Activated CD4-positive, alpha-beta memory T cell treated with anti-CD3 and anti-CD28 coated beads, Interleukin-2, amount 10 ng/mL, durations not matched to agents 7 days and 5 days (primary cell): ENCODE measurements around the gene ALMS1. TPM values are rescaled to one million over a fixed set of nuclear protein-coding genes. Genes with fewer than 3 reads are reported as not detected.
"Not testable (repeated sequence)": the region's sequence is repeated elsewhere in the genome, so short reads cannot be mapped to it uniquely, and the experiment has no call there.

Experiments used
- CTCF ChIA-PET: fragments of 350-600 bp; sonication (Branson Sonifier 250); formaldehyde crosslinking; loops from one replicate; lab custom pipeline; 2021; ENCODE audit warnings: antibody characterized with exemption, inconsistent platforms; lab: Charles Lee
- POLR2A ChIA-PET: fragments of 350-600 bp; sonication (Branson Sonifier 250); formaldehyde crosslinking; loops from one replicate; lab custom pipeline; 2021; ENCODE audit warnings: antibody characterized with exemption; lab: Charles Lee
- DNase-seq: peaks from one replicate; pipeline ENCODE4 v3.0.0-alpha.2; 2020
- H3K27ac Mint-ChIP-seq: one replicate; pipeline ENCODE4 v1.8.0; 2021; ENCODE audit warnings: mild to moderate bottlenecking, mixed read lengths
- H3K27me3 Mint-ChIP-seq: one replicate; pipeline ENCODE4 v1.8.0; 2021; ENCODE audit warnings: mixed read lengths
- H3K36me3 Mint-ChIP-seq: one replicate; pipeline ENCODE4 v1.8.0; 2021; ENCODE audit warnings: low read depth, mixed read lengths
- H3K4me1 Mint-ChIP-seq: one replicate; pipeline ENCODE4 v1.8.0; 2021; ENCODE audit warnings: mixed read lengths
- H3K4me3 Mint-ChIP-seq: one replicate; pipeline ENCODE4 v1.8.0; 2021; ENCODE audit warnings: mild to moderate bottlenecking, mixed read lengths
- H3K9me3 Mint-ChIP-seq: one replicate; pipeline ENCODE4 v1.8.0; 2021; ENCODE audit warnings: mixed read lengths
- total RNA-seq, 2 experiments: library from RNA; stranded (reverse); gene quantifications; one replicate each; pipeline ENCODE4 v1.2.3, GENCODE V29; 2021

Gene ALMS1, protein sequence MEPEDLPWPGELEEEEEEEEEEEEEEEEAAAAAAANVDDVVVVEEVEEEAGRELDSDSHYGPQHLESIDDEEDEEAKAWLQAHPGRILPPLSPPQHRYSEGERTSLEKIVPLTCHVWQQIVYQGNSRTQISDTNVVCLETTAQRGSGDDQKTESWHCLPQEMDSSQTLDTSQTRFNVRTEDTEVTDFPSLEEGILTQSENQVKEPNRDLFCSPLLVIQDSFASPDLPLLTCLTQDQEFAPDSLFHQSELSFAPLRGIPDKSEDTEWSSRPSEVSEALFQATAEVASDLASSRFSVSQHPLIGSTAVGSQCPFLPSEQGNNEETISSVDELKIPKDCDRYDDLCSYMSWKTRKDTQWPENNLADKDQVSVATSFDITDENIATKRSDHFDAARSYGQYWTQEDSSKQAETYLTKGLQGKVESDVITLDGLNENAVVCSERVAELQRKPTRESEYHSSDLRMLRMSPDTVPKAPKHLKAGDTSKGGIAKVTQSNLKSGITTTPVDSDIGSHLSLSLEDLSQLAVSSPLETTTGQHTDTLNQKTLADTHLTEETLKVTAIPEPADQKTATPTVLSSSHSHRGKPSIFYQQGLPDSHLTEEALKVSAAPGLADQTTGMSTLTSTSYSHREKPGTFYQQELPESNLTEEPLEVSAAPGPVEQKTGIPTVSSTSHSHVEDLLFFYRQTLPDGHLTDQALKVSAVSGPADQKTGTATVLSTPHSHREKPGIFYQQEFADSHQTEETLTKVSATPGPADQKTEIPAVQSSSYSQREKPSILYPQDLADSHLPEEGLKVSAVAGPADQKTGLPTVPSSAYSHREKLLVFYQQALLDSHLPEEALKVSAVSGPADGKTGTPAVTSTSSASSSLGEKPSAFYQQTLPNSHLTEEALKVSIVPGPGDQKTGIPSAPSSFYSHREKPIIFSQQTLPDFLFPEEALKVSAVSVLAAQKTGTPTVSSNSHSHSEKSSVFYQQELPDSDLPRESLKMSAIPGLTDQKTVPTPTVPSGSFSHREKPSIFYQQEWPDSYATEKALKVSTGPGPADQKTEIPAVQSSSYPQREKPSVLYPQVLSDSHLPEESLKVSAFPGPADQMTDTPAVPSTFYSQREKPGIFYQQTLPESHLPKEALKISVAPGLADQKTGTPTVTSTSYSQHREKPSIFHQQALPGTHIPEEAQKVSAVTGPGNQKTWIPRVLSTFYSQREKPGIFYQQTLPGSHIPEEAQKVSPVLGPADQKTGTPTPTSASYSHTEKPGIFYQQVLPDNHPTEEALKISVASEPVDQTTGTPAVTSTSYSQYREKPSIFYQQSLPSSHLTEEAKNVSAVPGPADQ (N-terminal part only)
- 10 to 100 TPM; 16.1 to 20.4 TPM for total RNA-seq

DNA sequence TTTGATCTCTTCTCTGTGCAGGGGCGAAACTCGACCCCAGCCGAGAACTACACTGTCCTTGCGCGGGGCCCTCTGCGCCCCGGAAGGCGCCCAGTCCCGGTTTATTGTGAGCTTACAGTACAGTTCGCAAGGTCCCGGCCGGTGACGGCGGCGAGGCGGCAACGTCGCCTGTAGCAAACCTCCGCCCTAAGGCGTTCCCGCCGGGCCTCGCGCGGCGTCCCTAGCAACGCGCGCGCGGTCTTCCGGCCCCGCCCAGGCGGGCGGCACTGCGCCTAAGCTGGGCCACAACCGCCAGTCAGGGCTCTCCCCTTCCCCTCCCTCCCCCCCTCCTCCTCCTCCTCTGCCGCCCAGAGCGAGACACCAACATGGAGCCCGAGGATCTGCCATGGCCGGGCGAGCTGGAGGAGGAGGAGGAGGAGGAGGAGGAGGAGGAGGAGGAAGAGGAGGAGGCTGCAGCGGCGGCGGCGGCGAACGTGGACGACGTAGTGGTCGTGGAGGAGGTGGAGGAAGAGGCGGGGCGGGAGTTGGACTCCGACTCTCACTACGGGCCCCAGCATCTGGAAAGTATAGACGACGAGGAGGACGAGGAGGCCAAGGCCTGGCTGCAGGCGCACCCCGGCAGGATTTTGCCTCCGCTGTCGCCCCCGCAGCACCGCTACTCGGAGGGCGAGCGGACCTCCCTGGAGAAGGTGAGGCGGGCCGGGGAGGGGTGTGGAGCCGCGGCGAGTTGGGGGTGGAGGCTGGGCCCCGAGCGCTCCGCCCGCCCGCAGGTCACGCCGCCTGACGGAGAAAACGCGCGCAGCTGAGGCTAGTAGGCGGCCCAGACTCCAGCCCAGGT lies at the start of gene ALMS1:
Gene ALMS1, plus strand, starts transcription at position 333 of the 838 bp plus-strand sequence. Its CDS starts 33 bp downstream, at position 366.
- Mint-ChIP-seq H3K27me3 (peaks cover 4% of the 10 kb centered on the region), H3K27ac (peak within 1 kb of the TSS; percentile 85), H3K36me3 (peaks cover 5% of the 10 kb centered on the region), H3K4me3 (peak within 1 kb of the TSS; percentile 90), H3K9me3 (no peaks in the 10 kb centered on the region), H3K4me1 (peaks cover 32% of the 10 kb centered on the region)
- ChIA-PET POLR2A (interaction anchor here (0.7 to 2.2 kb wide), 7 partner anchors 11 to 351 kb away, joined by 3 to 19 read pairs (median 5); partner anchors contain the start of genes CCT7, EGR4, PRADC1 and TPRKB), CTCF (interaction anchor here (0.9 to 2.0 kb wide), 3 partner anchors 11 to 152 kb away, joined by 3 to 7 read pairs (median 4); partner anchors contain the start of genes CCT7, EGR4 and PRADC1)
- peak; percentile 92 for DNase-seq

DNA sequence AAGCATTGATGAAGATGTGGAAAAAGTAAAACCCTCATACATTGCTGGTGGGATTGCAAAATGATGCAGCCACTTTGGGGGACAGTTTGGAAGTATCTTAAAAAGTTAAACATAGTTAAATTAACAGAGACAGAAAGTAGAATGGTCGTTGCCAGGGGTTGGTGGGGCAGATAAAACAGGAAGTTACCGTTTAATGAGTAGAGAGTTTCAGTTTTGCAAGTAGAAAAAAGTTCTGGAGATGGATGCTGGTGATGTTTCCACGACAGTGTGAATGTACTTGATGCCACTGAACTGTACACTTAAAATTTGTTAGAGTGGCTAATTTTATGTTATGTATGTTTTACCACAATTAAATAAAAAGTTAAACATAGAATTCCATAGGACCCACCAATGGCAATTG lies 47.8 kb upstream of the ALMS1 start:
- POLR2A ChIA-PET = no interaction called here
- no peaks in the 10 kb centered on the region for H3K4me1 Mint-ChIP-seq
- no peak overlapping the region for H3K27ac Mint-ChIP-seq

DNA sequence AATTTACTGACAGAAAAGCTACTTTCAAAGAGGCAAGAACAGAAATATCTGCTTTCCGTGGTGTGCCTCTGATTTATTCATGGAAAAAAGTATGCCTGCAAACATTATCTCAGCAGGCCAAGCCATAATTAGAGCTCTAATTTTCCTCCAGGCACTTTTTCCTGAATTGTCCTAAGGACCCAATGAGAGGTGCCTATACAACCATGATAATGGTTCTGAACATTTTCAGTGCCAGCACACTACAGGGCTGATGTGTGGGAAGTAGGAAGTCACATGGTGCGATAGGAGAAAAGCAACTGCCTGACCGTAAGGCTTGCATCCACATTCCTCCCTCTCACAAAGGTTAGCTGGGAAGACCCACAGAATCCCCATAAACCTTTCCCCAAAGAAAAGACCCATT lies 46.4 kb upstream of the ALMS1 start:
- no peak for DNase-seq
- Mint-ChIP-seq H3K4me1 (no peaks in the 10 kb centered on the region), H3K4me3 (no peak overlapping the region), H3K27me3 (peaks cover 6% of the 10 kb centered on the region), H3K9me3 (peaks cover 3% of the 10 kb centered on the region), H3K36me3 (no peaks in the 10 kb centered on the region), H3K27ac (no peak overlapping the region)
- ChIA-PET CTCF (no interaction called here), POLR2A (no interaction called here)

More for the DNA sequence above, 47.8 kb upstream of the ALMS1 start:
- no peak overlapping the region for H3K4me3 Mint-ChIP-seq
- H3K9me3 Mint-ChIP-seq = peaks cover 3% of the 10 kb centered on the region
- DNase-seq = no peak
- peaks cover 11% of the 10 kb centered on the region for H3K27me3 Mint-ChIP-seq
- H3K36me3 Mint-ChIP-seq = no peaks in the 10 kb centered on the region
- CTCF ChIA-PET = no interaction called here

DNA sequence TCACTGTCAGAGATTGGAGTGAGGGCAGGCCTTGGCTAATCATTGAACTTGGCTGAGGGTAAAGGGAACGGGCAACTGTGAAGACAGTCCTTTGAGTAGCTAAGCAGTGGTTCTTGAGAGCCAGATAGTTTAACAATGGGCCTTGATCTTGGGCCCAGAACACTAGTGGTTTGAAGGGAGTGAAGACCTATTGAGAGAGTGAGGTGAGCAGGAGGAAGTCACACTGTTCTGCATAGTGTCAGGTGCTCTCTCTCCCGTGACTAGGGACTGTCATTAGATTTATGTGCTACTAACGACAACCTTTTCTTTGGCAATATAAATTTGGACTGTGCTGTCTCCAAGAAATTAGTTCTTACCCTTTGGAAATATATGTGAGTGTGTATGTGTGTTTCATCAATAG lies 44.6 kb upstream of the ALMS1 start:
- ChIA-PET CTCF (no interaction called here), POLR2A (no interaction called here)
- DNase-seq = no peak
- Mint-ChIP-seq H3K27ac (no peak overlapping the region), H3K36me3 (no peaks in the 10 kb centered on the region), H3K9me3 (no peaks in the 10 kb centered on the region), H3K4me3 (no peak overlapping the region), H3K4me1 (no peaks in the 10 kb centered on the region), H3K27me3 (peaks cover 5% of the 10 kb centered on the region)

DNA sequence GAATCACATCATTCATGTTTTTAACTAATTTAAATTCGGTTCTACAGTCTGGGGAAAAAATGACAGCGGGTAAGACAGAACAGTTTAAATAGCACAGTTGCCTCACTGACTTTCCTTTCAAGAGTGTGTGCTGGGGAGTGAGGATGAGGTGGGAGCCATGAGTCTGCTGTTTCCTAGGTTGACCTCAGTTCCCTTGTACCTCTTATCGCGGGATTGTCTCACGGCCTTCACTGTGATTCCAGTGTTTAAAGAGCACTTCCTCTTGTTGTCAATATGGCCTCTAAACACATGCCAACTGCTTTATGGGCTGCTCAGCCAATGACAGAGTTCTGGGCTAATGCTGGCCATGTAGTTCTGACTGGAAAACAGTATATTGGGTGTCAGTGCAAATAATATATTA lies 41.6 kb upstream of the ALMS1 start:
- no peak overlapping the region for H3K4me3 Mint-ChIP-seq
- H3K27me3 Mint-ChIP-seq = peaks cover 9% of the 10 kb centered on the region
- H3K9me3 Mint-ChIP-seq = no peaks in the 10 kb centered on the region
- no peak overlapping the region for H3K27ac Mint-ChIP-seq
- no peaks in the 10 kb centered on the region for H3K4me1 Mint-ChIP-seq
- CTCF ChIA-PET = no interaction called here
- no peak for DNase-seq
- POLR2A ChIA-PET = no interaction called here
- H3K36me3 Mint-ChIP-seq = no peaks in the 10 kb centered on the region

DNA sequence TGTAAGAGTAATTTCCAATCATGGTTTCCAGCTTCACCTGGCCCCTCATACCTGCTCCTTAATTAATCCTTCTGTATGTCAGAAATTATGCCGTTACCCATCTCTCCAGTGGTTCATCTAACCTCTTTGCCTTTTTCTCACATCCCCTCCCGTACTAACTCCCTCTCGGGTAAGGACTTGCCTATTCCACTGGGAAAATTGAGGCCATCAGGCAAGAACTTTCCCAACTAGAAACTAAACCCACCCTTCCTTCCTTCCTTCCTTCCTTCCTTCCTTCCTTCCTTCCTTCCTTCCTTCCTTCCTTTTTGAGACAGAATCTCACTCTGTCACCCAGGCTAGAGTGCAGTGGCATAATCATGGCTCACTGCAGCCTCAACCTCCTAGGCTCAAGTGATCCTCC lies 40.9 kb upstream of the ALMS1 start:
- H3K4me3 Mint-ChIP-seq, H3K4me1 Mint-ChIP-seq, DNase-seq, H3K36me3 Mint-ChIP-seq, POLR2A ChIA-PET, H3K9me3 Mint-ChIP-seq, H3K27ac Mint-ChIP-seq, CTCF ChIA-PET: not testable (repeated sequence)
- peaks cover 15% of the 10 kb centered on the region for H3K27me3 Mint-ChIP-seq

DNA sequence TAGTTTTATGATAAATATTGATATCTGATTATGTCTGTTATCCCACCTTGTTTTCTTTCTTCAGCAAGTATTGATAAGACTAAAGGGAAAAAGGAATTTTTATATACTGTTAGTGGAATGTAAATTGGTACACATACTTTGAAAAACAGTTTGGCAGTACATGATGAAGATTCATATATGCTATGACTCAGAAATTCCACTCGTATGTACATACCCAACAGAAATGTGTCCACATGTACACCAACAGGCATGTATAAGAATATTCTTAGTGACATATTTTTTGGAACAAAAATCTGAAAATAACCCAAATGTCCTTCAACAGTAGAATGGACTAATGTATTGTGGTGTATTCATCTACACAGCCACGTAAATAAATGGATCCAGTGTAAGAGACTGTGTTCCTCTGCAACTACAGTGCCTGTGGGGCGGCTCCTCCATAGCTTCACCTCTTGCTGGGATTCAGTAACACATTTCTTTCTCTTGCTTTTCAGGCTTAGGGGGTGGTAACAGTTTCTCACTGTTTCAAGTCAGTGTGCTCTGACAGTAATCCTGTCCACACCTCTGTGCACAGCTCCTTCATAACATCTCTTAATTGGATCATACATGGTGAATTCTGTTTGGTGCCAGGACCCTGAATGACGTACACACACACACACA lies 35.5 kb upstream of the ALMS1 start:
- Mint-ChIP-seq H3K9me3 (no peaks in the 10 kb centered on the region), H3K4me3 (no peak overlapping the region), H3K36me3 (no peaks in the 10 kb centered on the region), H3K27ac (no peak overlapping the region), H3K27me3 (peaks cover 18% of the 10 kb centered on the region), H3K4me1 (no peaks in the 10 kb centered on the region)
- POLR2A ChIA-PET = no interaction called here
- CTCF ChIA-PET = no interaction called here
- DNase-seq = no peak

DNA sequence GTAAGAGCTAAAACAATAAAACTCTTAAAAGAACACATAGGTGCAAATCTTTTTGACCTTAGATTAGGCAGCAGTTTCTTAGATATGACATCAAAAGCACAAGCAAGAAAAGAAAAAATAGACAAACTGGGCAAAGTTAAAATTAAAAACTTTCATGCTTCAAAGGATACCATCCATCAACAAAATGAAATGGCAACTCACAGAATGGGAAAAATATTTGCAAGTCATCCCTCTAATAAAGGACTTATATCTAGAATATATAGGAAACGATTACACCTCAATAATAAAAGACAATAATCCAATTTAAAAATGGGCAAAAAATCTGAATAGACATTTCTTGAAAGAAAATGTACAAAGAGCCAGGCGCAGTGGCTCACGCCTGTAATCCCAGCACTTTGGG lies 29.5 kb upstream of the ALMS1 start:
- DNase-seq = no peak
- CTCF ChIA-PET = no interaction called here
- Mint-ChIP-seq H3K27ac (no peak overlapping the region), H3K36me3 (no peaks in the 10 kb centered on the region), H3K4me1 (no peaks in the 10 kb centered on the region), H3K9me3 (no peaks in the 10 kb centered on the region), H3K27me3 (no peaks in the 10 kb centered on the region), H3K4me3 (no peak overlapping the region)
- POLR2A ChIA-PET = no interaction called here

DNA sequence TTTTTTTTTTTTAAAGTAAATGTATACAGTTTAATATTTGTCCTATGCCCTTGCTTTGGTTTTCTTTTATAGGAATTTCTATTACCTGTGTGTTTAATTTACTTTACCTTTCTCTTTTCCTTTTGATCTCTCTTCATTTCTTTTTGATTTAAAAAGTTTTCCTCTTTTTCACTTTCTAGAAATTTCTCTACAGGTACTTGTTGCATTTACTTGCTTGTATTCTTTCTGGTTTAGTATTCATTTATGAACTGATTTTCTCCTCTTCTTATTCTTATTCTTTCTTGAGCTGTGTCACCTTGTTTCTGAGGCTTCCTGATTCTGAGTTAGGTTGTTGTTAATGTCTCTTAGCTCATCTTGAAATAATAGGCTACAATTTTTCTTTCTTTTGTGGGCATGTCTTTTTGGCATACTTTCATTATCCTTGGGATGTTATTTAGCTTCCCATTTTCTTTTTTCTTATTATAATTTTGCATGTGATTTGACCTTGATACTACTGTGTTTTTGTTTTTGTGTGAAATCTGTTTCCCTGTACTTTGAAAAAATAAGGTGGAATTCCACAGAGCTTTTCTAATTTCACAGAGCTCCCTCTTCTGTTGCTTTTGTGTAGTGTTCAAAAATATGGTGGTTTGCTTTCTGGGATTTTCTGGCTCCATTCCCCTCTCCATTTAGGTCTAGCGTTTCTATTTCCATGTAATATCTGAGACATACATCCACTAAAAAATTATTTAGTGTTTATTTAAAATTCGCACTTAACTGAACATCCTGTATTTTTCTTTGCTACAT lies 25.5 kb upstream of the ALMS1 start:
- POLR2A ChIA-PET = no interaction called here
- no peaks in the 10 kb centered on the region for H3K36me3 Mint-ChIP-seq

DNA sequence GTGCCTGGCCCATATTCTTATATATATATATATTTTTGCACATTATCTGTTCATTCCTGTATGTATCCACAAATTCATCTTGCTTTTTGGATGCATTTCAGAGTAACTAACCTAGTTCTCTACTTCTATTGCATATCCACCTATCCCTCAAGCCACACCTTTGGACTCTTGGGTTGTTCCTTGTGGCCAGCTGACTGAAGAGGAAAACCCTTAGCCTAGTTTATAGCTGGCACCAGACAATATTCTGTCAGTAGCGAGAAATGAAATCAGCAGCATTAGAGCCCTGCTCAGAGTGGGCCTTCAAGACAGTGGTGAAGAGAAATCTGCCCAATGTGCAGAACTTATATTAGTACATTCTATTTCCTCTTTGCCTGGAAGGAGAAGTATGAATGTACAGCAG lies 19.6 kb upstream of the ALMS1 start:
- H3K4me1 Mint-ChIP-seq = no peaks in the 10 kb centered on the region
- no peaks in the 10 kb centered on the region for H3K9me3 Mint-ChIP-seq
- ChIA-PET POLR2A (no interaction called here), CTCF (no interaction called here)
- no peak overlapping the region for H3K27ac Mint-ChIP-seq
- DNase-seq = no peak
- peaks cover 8% of the 10 kb centered on the region for H3K27me3 Mint-ChIP-seq
- no peak overlapping the region for H3K4me3 Mint-ChIP-seq
- H3K36me3 Mint-ChIP-seq = no peaks in the 10 kb centered on the region

More for the DNA sequence above, 25.5 kb upstream of the ALMS1 start:
- no peak overlapping the region for H3K27ac Mint-ChIP-seq
- CTCF ChIA-PET = interaction anchor here (1.1 kb wide), 1 partner anchor 168 kb away, joined by 3 read pairs; no protein-coding TSS in a partner anchor
- no peak overlapping the region for H3K4me3 Mint-ChIP-seq
- H3K9me3 Mint-ChIP-seq = no peaks in the 10 kb centered on the region
- no peaks in the 10 kb centered on the region for H3K4me1 Mint-ChIP-seq
- no peak for DNase-seq
- H3K27me3 Mint-ChIP-seq = peaks cover 4% of the 10 kb centered on the region

DNA sequence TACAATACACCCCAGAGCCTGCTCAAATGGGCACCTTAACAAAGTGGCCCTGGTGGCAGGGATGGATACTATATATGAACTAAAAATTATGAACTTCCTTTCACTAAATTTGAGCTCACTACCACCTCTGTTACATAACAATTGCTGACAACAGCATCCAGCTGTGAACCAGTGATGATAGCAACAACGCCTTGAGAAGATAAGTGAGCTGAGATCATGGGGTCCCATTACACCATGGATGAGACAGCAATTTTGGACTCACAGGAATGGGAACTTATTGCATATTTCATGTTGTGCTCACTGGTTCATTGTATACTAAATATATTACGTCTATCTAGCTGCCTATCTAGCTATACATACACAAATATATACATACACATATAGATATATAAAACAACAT lies 16.9 kb upstream of the ALMS1 start:
- CTCF ChIA-PET = no interaction called here

More for the DNA sequence above, 16.9 kb upstream of the ALMS1 start:
- no peaks in the 10 kb centered on the region for H3K36me3 Mint-ChIP-seq
- no peaks in the 10 kb centered on the region for H3K4me1 Mint-ChIP-seq
- no peak overlapping the region for H3K27ac Mint-ChIP-seq
- POLR2A ChIA-PET = no interaction called here
- no peak overlapping the region for H3K4me3 Mint-ChIP-seq
- DNase-seq = no peak
- H3K9me3 Mint-ChIP-seq = no peaks in the 10 kb centered on the region
- peaks cover 11% of the 10 kb centered on the region for H3K27me3 Mint-ChIP-seq
